GM18909 (cell line): ENCODE measurements around the gene SPATC1L.

Experiments used
- ATAC-seq: cut with Tn5 transposase; IDR thresholded peaks from one replicate; pipeline ENCODE4 v1.9.1; 2021; ENCODE audit warnings: mild to moderate bottlenecking; ENCODE audit not compliant: unreplicated experiment, poor library complexity

SPATC1L gene

GRCh38 chr21:46168238-46168637, 16.0 kb downstream of the SPATC1L start:
- no peak for ATAC-seq

- no peak for ATAC-seq
Observed at GRCh38 chr21:46165098-46165497, 19.2 kb downstream of the SPATC1L start.

GRCh38 chr21:46163380-46163779, 20.9 kb downstream of the SPATC1L start:
- no peak for ATAC-seq

GRCh38 chr21:46161633-46162592, 22.3 kb downstream of the SPATC1L start:
- no peak for ATAC-seq

GRCh38 chr21:46160907-46161632, 23.2 kb downstream of the SPATC1L start:
- no peak for ATAC-seq

- ATAC-seq = no peak
Observed at GRCh38 chr21:46160657-46160906, 23.7 kb downstream of the SPATC1L start.

GRCh38 chr21:46159841-46160656, 24.2 kb downstream of the SPATC1L start:
- no peak for ATAC-seq

GRCh38 chr21:46159390-46159789, 24.9 kb downstream of the SPATC1L start:
- no peak for ATAC-seq

GRCh38 chr21:46158666-46159300, 25.5 kb downstream of the SPATC1L start:
- no peak for ATAC-seq

- ATAC-seq = no peak
Observed at GRCh38 chr21:46157987-46158451, 26.2 kb downstream of the SPATC1L start.

GRCh38 chr21:46157396-46157986, 26.8 kb downstream of the SPATC1L start:
- no peak for ATAC-seq

GRCh38 chr21:46156678-46157077, 27.6 kb downstream of the SPATC1L start:
- no peak for ATAC-seq

- ATAC-seq = no peak
Observed at GRCh38 chr21:46156378-46156645, 27.9 kb downstream of the SPATC1L start.

- no peak for ATAC-seq
Observed at GRCh38 chr21:46155514-46156377, 28.5 kb downstream of the SPATC1L start, which contains the start of gene FTCD. FTCD (minus strand) TSS chr21:46155579; CDS start chr21:46155523, 56 bp downstream.

GRCh38 chr21:46154955-46155513, 29.2 kb downstream of the SPATC1L start:
- ATAC-seq = no peak

- ATAC-seq = no peak
Observed at GRCh38 chr21:46154155-46154954, 29.9 kb downstream of the SPATC1L start.

- ATAC-seq = no peak
Observed at GRCh38 chr21:46153247-46154154, 30.8 kb downstream of the SPATC1L start.
